ENCODE data around the gene PANX1.

GRCh38 chr11:94111660-94112059, 17.0 kb upstream of the PANX1 start:
- TF ChIP-seq CTCF (conservative IDR thresholded peaks at IDR 0.05; ENCODE audit: low read depth, low read length) (no peak), EZH2 (IDR thresholded peaks at IDR 0.05; ENCODE audit: borderline replicate concordance, low read depth, low read length, poor library complexity, severe bottlenecking) (no peak)

All from A673 (cell line).